Measurements from ENCODE around the gene TBC1D20.

GRCh38 chr20:444862-445426 lies 17.4 kb downstream of the TBC1D20 start:
- no peak for TF ChIP-seq CTCF (IDR thresholded peaks at IDR 0.05; ENCODE audit: low read depth, low read length)
- TF ChIP-seq EZH2phosphoT487 (IDR thresholded peaks at IDR 0.05; ENCODE audit: low read depth) = no peak
